ENCODE data around the gene FBXL7. TPM values are rescaled to one million over a fixed set of nuclear protein-coding genes. Genes with fewer than 3 reads are reported as not detected.

The FBXL7 gene
- total RNA-seq, 1 donor from 2014 or later, result 13.3 TPM

GRCh38 chr5:15787681-15788080 lies 287.7 kb downstream of the FBXL7 start:
- H3K27me3 ChIP-seq, result no peaks in the 10 kb centered on the region
- no peaks in the 10 kb centered on the region for H3K4me1 ChIP-seq
- no peaks in the 10 kb centered on the region for H3K36me3 ChIP-seq
- DNase-seq (no peak), ATAC-seq (no peak)
- H3K27ac ChIP-seq, result no peak overlapping the region
- intact Hi-C loops (cut with DNase I), result no loop called here
- no peak for TF ChIP-seq CTCF (IDR thresholded peaks at IDR 0.05)
- H3K9me3 ChIP-seq, result no peaks in the 10 kb centered on the region
- no peak overlapping the region for H3K4me3 ChIP-seq

- Histone ChIP-seq H3K27ac (no peak overlapping the region), H3K9me3 (no peaks in the 10 kb centered on the region), H3K27me3 (no peaks in the 10 kb centered on the region), H3K4me3 (no peak overlapping the region), H3K36me3 (no peaks in the 10 kb centered on the region), H3K4me1 (no peaks in the 10 kb centered on the region)
- no peak for ATAC-seq
- intact Hi-C loops (cut with DNase I), result no loop called here
- DNase-seq, result no peak
- no peak for TF ChIP-seq CTCF (IDR thresholded peaks at IDR 0.05)
These were observed 289.7 kb downstream of the FBXL7 start for GRCh38 chr5:15789642-15790041.

- no peak for TF ChIP-seq CTCF (IDR thresholded peaks at IDR 0.05)
- no peaks in the 10 kb centered on the region for H3K4me1 ChIP-seq
- H3K36me3 ChIP-seq, result no peaks in the 10 kb centered on the region
- intact Hi-C loops (cut with DNase I), result no loop called here
- no peak overlapping the region for H3K4me3 ChIP-seq
- no peaks in the 10 kb centered on the region for H3K9me3 ChIP-seq
- H3K27ac ChIP-seq, result no peak overlapping the region
- H3K27me3 ChIP-seq, result no peaks in the 10 kb centered on the region
- ATAC-seq (no peak), DNase-seq (no peak)
These were observed 290.6 kb downstream of the FBXL7 start for GRCh38 chr5:15790446-15791018.

GRCh38 chr5:15791274-15791673 lies 291.3 kb downstream of the FBXL7 start:
- DNase-seq, result no peak
- Histone ChIP-seq H3K27me3 (no peaks in the 10 kb centered on the region), H3K9me3 (no peaks in the 10 kb centered on the region), H3K4me3 (no peak overlapping the region), H3K27ac (no peak overlapping the region), H3K36me3 (no peaks in the 10 kb centered on the region), H3K4me1 (peaks cover 3% of the 10 kb centered on the region)
- TF ChIP-seq CTCF (IDR thresholded peaks at IDR 0.05), result no peak
- intact Hi-C loops (cut with DNase I), result no loop called here
- peak; percentile 65 for ATAC-seq

GRCh38 chr5:15791859-15792258 lies 291.9 kb downstream of the FBXL7 start:
- Histone ChIP-seq H3K36me3 (no peaks in the 10 kb centered on the region), H3K4me3 (no peak overlapping the region), H3K4me1 (peaks cover 7% of the 10 kb centered on the region), H3K9me3 (no peaks in the 10 kb centered on the region), H3K27ac (no peak overlapping the region), H3K27me3 (no peaks in the 10 kb centered on the region)
- ATAC-seq (no peak), DNase-seq (no peak)
- TF ChIP-seq CTCF (IDR thresholded peaks at IDR 0.05), result no peak
- intact Hi-C loops (cut with DNase I), result no loop called here
